Nephron progenitor cell (in vitro differentiated cells): Measurements from ENCODE around the gene DAB1.
A peak's percentile ranks its signal among the peaks of the same experiment; 100 is the strongest.

Experiments
- DNase-seq: peaks from one replicate; pipeline ENCODE4 v3.0.0; 2021
- H3K27ac Mint-ChIP-seq: 2 replicates; pipeline ENCODE4 v1.8.0; 2021; ENCODE audit warnings: mild to moderate bottlenecking, moderate library complexity, mixed read lengths
- H3K27me3 Mint-ChIP-seq: 2 replicates; pipeline ENCODE4 v1.8.0; 2021; ENCODE audit warnings: mild to moderate bottlenecking, low read depth, mixed read lengths; ENCODE audit not compliant: poor library complexity
- H3K36me3 Mint-ChIP-seq: 2 replicates; pipeline ENCODE4 v1.8.0; 2021; ENCODE audit warnings: low read depth, mixed read lengths
- H3K4me1 Mint-ChIP-seq: 2 replicates; pipeline ENCODE4 v1.8.0; 2021; ENCODE audit warnings: mixed read lengths
- H3K4me3 Mint-ChIP-seq: 2 replicates; pipeline ENCODE4 v1.8.0; 2021; ENCODE audit warnings: mild to moderate bottlenecking, moderate library complexity, mixed read lengths
- H3K9me3 Mint-ChIP-seq: 2 replicates; pipeline ENCODE4 v1.8.0; 2021; ENCODE audit warnings: mild to moderate bottlenecking, moderate library complexity, mixed read lengths
- CTCF ChIP-seq: fragments of 200-600 bp; sonication (generic); IDR thresholded peaks from 2 replicates; pipeline ENCODE4 v1.5.0; 2021; ENCODE audit warnings: antibody characterized with exemption

DAB1 gene

GRCh38 chr1:57024855-57025254 is 399.0 kb downstream of the DAB1 start:
- DNase-seq = peak; percentile 42
- TF ChIP-seq CTCF = no peak
- H3K9me3 Mint-ChIP-seq = peaks cover 26% of the 10 kb centered on the region
- no peak overlapping the region for H3K4me3 Mint-ChIP-seq
- peaks cover 5% of the 10 kb centered on the region for H3K36me3 Mint-ChIP-seq
- peaks cover 11% of the 10 kb centered on the region for H3K4me1 Mint-ChIP-seq
- H3K27me3 Mint-ChIP-seq = peaks cover 3% of the 10 kb centered on the region
- H3K27ac Mint-ChIP-seq = no peak overlapping the region

- peaks cover 25% of the 10 kb centered on the region for H3K9me3 Mint-ChIP-seq
- H3K36me3 Mint-ChIP-seq = peaks cover 5% of the 10 kb centered on the region
- H3K4me3 Mint-ChIP-seq = no peak overlapping the region
- no peak for TF ChIP-seq CTCF
- no peak overlapping the region for H3K27ac Mint-ChIP-seq
- DNase-seq = no peak
- peaks cover 13% of the 10 kb centered on the region for H3K4me1 Mint-ChIP-seq
- H3K27me3 Mint-ChIP-seq = peaks cover 3% of the 10 kb centered on the region
Measured at GRCh38 chr1:57024428-57024827, 399.4 kb downstream of the DAB1 start.

- Mint-ChIP-seq H3K9me3 (peaks cover 3% of the 10 kb centered on the region), H3K4me1 (peaks cover 8% of the 10 kb centered on the region), H3K27ac (no peak overlapping the region), H3K36me3 (no peaks in the 10 kb centered on the region), H3K4me3 (no peak overlapping the region), H3K27me3 (peaks cover 3% of the 10 kb centered on the region)
- TF ChIP-seq CTCF = no peak
- no peak for DNase-seq
Measured at GRCh38 chr1:57020216-57020615, 403.6 kb downstream of the DAB1 start.

- DNase-seq = no peak
- Mint-ChIP-seq H3K4me1 (peaks cover 9% of the 10 kb centered on the region), H3K4me3 (no peak overlapping the region), H3K9me3 (peaks cover 3% of the 10 kb centered on the region), H3K27me3 (peaks cover 3% of the 10 kb centered on the region), H3K36me3 (no peaks in the 10 kb centered on the region), H3K27ac (no peak overlapping the region)
- TF ChIP-seq CTCF = no peak
Measured at GRCh38 chr1:57019236-57019839, 404.5 kb downstream of the DAB1 start.

- peaks cover 3% of the 10 kb centered on the region for H3K9me3 Mint-ChIP-seq
- H3K36me3 Mint-ChIP-seq = no peaks in the 10 kb centered on the region
- no peak overlapping the region for H3K4me3 Mint-ChIP-seq
- no peak for TF ChIP-seq CTCF
- peaks cover 9% of the 10 kb centered on the region for H3K4me1 Mint-ChIP-seq
- H3K27ac Mint-ChIP-seq = no peak overlapping the region
- no peaks in the 10 kb centered on the region for H3K27me3 Mint-ChIP-seq
- no peak for DNase-seq
Measured at GRCh38 chr1:57018119-57018518, 405.7 kb downstream of the DAB1 start.

GRCh38 chr1:57017717-57018116 is 406.1 kb downstream of the DAB1 start:
- no peak overlapping the region for H3K4me3 Mint-ChIP-seq
- peaks cover 9% of the 10 kb centered on the region for H3K4me1 Mint-ChIP-seq
- DNase-seq = no peak
- no peak overlapping the region for H3K27ac Mint-ChIP-seq
- H3K27me3 Mint-ChIP-seq = no peaks in the 10 kb centered on the region
- peak; percentile 30 for TF ChIP-seq CTCF
- H3K9me3 Mint-ChIP-seq = peaks cover 3% of the 10 kb centered on the region
- no peaks in the 10 kb centered on the region for H3K36me3 Mint-ChIP-seq
